Activated CD8-positive, alpha-beta T cell treated with anti-CD3 and anti-CD28 coated beads for 36 hours (primary cell): ENCODE data around the gene DHRS3. TPM values are rescaled to one million over a fixed set of nuclear protein-coding genes. Genes with fewer than 3 reads are reported as not detected.

Experiments
- ATAC-seq: fragments of 200-7000 bp; cut with Tn5 transposase; one replicate; pipeline ENCODE4 v1.10.0; 2021; ENCODE audit warnings: mild to moderate bottlenecking, moderate library complexity
- CTCF ChIA-PET: fragments of 350-600 bp; sonication (Branson Sonifier 250); formaldehyde crosslinking; loops from one replicate; lab custom pipeline; 2021; ENCODE audit warnings: antibody characterized with exemption; lab: Charles Lee
- POLR2A ChIA-PET: fragments of 350-600 bp; sonication (Branson Sonifier 250); formaldehyde crosslinking; loops from one replicate; lab custom pipeline; 2021; ENCODE audit warnings: antibody characterized with exemption; lab: Charles Lee
- DNase-seq: peaks from one replicate; pipeline ENCODE4 v3.0.0-alpha.2; 2020
- H3K27ac Mint-ChIP-seq: one replicate; pipeline ENCODE4 v1.8.0; 2021; ENCODE audit warnings: mild to moderate bottlenecking, mixed read lengths
- H3K27me3 Mint-ChIP-seq: one replicate; pipeline ENCODE4 v1.8.0; 2021; ENCODE audit warnings: mixed read lengths
- H3K36me3 Mint-ChIP-seq: one replicate; pipeline ENCODE4 v1.8.0; 2021; ENCODE audit warnings: low read depth, mixed read lengths
- H3K4me1 Mint-ChIP-seq: one replicate; pipeline ENCODE4 v1.8.0; 2021; ENCODE audit warnings: low read depth, mixed read lengths
- H3K4me3 Mint-ChIP-seq: one replicate; pipeline ENCODE4 v1.8.0; 2021; ENCODE audit warnings: mild to moderate bottlenecking, moderate library complexity, mixed read lengths
- H3K9me3 Mint-ChIP-seq: one replicate; pipeline ENCODE4 v1.8.0; 2021; ENCODE audit warnings: mixed read lengths
- intact Hi-C: fragments of 100-400 bp; cut with micrococcal nuclease; formaldehyde crosslinking; loops from one replicate; pipeline ENCODE4 v1.10.0; 2022
- total RNA-seq, 2 experiments: library from RNA; stranded (reverse); gene quantifications; one replicate each; pipeline ENCODE4 v1.2.3, GENCODE V29; 2021
- TF ChIP-seq, protein P1 (sequence below): fragments of 200-600 bp; IDR thresholded peaks from one replicate; pipeline ENCODE4 v1.8.0; 2022; ENCODE audit warnings: antibody characterized with exemption, mild to moderate bottlenecking

Gene DHRS3
- total RNA-seq, 2 experiments from 2014 or later: 129 to 135 TPM

DNA sequence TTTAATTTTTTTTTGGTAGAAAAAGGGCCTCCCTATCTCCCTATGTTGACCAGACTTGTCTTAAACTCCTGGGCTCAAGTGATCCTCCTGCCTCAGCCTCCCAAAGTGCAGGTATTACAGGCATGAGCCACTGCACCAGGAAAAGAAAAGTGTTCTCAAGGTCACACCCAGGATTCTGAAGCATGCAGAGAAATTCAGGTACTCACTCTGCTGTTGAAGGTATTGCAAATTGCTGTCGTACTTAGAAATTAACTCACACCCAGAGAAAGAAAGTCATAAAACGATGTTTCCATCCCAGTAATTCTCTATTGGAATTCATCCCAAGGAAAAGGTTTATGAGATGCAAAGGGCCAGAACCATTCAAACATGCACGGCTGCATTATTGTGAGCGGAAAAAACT, 73.7 kb downstream of the DHRS3 start:
- H3K4me3 Mint-ChIP-seq: no peak overlapping the region
- no peak for DNase-seq
- no peak overlapping the region for H3K27ac Mint-ChIP-seq
- ChIA-PET CTCF (no interaction called here), POLR2A (no interaction called here)
- no peaks in the 10 kb centered on the region for H3K9me3 Mint-ChIP-seq
- intact Hi-C loops: no loop called here
- ATAC-seq: no peak
- peaks cover 3% of the 10 kb centered on the region for H3K27me3 Mint-ChIP-seq
- TF ChIP-seq, protein P1, sequence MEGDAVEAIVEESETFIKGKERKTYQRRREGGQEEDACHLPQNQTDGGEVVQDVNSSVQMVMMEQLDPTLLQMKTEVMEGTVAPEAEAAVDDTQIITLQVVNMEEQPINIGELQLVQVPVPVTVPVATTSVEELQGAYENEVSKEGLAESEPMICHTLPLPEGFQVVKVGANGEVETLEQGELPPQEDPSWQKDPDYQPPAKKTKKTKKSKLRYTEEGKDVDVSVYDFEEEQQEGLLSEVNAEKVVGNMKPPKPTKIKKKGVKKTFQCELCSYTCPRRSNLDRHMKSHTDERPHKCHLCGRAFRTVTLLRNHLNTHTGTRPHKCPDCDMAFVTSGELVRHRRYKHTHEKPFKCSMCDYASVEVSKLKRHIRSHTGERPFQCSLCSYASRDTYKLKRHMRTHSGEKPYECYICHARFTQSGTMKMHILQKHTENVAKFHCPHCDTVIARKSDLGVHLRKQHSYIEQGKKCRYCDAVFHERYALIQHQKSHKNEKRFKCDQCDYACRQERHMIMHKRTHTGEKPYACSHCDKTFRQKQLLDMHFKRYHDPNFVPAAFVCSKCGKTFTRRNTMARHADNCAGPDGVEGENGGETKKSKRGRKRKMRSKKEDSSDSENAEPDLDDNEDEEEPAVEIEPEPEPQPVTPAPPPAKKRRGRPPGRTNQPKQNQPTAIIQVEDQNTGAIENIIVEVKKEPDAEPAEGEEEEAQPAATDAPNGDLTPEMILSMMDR: no peak
- H3K36me3 Mint-ChIP-seq: no peaks in the 10 kb centered on the region
- H3K4me1 Mint-ChIP-seq: peaks cover 8% of the 10 kb centered on the region

DNA sequence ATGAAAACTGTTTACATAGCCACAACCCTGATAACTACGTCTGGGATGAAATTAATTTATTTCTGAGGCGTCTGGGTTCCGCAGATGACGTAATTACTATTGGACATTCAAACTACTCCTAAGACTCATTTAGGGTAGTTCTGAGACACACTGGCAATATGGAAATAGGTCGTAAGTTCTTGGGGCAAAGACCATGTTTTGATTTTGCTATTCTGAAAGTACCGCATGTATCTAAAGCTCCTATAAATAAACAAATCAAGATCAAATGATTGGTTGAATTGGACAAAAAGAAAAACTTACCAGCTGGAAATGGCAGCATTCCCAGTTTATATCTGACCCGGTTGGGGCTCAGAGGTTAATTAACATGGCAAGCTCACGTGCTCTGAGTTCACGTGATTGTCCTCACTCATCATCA, 74.3 kb downstream of the DHRS3 start:
- intact Hi-C loops: no loop called here
- ChIA-PET CTCF (no interaction called here), POLR2A (no interaction called here)
- H3K36me3 Mint-ChIP-seq: no peaks in the 10 kb centered on the region
- no peak for ATAC-seq
- no peaks in the 10 kb centered on the region for H3K9me3 Mint-ChIP-seq
- no peak overlapping the region for H3K27ac Mint-ChIP-seq
- TF ChIP-seq, protein P1: no peak
- peaks cover 8% of the 10 kb centered on the region for H3K4me1 Mint-ChIP-seq
- H3K4me3 Mint-ChIP-seq: no peak overlapping the region
- no peak for DNase-seq
- H3K27me3 Mint-ChIP-seq: peaks cover 3% of the 10 kb centered on the region

DNA sequence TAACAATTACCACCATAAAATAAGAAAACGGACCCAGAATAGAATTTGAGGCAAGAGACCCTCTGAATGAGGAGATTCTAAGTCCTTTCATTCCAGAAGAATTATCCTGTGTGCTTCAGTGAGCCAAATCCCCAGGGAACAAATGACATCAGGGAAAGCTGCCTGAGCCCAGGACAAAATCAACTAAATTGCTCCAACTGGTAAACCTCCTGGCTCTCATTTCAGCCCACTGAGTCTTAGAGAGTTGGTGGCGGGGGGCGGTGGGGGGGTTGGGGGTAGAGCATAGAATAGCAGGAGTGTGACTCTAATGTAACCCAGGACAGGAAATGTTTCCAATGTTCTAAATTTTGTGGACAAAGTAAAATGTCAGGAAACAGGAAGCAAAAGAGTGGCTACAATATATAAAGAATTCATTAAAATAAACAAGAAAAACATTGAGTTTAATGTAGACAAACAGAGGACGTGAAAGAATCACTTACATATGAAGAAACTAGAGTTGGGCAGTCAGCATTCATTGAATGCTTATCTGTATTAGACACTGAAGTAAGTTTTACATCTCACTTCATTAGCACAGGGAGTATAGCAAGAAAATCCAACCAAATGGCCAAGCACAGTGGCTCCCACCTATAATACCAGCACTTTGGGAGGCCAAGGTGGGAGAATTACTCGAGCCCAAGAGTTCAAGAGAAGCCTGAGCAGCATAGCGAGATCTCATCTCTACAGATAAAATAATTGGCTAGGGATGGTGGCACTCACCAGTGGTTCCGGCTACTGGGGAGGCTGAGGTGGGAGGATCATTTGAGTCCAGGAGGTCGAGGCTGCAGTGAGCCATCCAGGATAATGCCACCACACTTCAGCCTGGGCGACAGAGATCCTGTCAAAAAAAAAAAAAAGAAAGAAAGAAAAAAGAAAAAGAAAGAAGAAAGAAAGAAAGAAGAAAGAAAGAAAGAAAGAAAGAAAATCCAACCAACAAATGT, 75.1 kb downstream of the DHRS3 start:
- intact Hi-C loops: no loop called here
- TF ChIP-seq, protein P1: no peak
- ChIA-PET POLR2A (interaction anchor here (0.9 to 1.5 kb wide), 2 partner anchors 74 to 123 kb away, joined by 3 to 5 read pairs; no protein-coding TSS in a partner anchor), CTCF (interaction anchor here (1.0 kb wide), 1 partner anchor 58 kb away, joined by 3 read pairs; no protein-coding TSS in a partner anchor)
- H3K36me3 Mint-ChIP-seq: no peaks in the 10 kb centered on the region
- DNase-seq (no peak), ATAC-seq (no peak)
- H3K4me1 Mint-ChIP-seq: peaks cover 8% of the 10 kb centered on the region
- no peak overlapping the region for H3K27ac Mint-ChIP-seq
- H3K9me3 Mint-ChIP-seq: no peaks in the 10 kb centered on the region
- peaks cover 3% of the 10 kb centered on the region for H3K27me3 Mint-ChIP-seq
- H3K4me3 Mint-ChIP-seq: no peak overlapping the region

DNA sequence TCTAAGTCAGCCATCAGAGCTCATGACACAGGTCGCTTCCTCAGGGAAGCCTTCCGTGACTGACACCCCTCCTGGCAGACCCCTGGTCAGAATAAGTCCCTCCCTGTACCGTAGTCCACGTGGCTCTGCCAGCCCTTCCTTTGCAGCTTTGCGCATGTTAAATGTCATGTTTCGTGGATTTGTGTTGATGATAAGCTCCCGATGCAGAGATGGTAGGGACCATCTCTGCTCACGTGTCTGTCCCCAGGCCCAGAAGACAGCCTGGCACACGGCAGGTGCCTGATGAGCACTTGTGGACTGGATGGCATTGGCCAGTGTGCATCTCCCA, 75.9 kb downstream of the DHRS3 start:
- ATAC-seq (no peak), DNase-seq (no peak)
- H3K4me1 Mint-ChIP-seq: peaks cover 8% of the 10 kb centered on the region
- H3K4me3 Mint-ChIP-seq: no peak overlapping the region
- POLR2A ChIA-PET: interaction anchor here (0.8 to 1.7 kb wide), 4 partner anchors 31 to 124 kb away, joined by 3 to 5 read pairs (median 4); no protein-coding TSS in a partner anchor
- H3K36me3 Mint-ChIP-seq: peaks cover 5% of the 10 kb centered on the region
- peaks cover 3% of the 10 kb centered on the region for H3K27me3 Mint-ChIP-seq
- intact Hi-C loops: no loop called here
- CTCF ChIA-PET: interaction anchor here (1.0 kb wide), 1 partner anchor 59 kb away, joined by 3 read pairs; no protein-coding TSS in a partner anchor
- TF ChIP-seq, protein P1: no peak
- H3K27ac Mint-ChIP-seq: no peak overlapping the region
- H3K9me3 Mint-ChIP-seq: peaks cover 1% of the 10 kb centered on the region
